Pancreas (tissue), 10 donors: ENCODE results near the gene ACSL1. TPM values are rescaled to one million over a fixed set of nuclear protein-coding genes. Genes with fewer than 3 reads are reported as not detected.

Experiments
- ATAC-seq, 4 donors: fragments of 200-7000 bp; cut with Tn5 transposase; one replicate each; pipeline versions ENCODE4 v1.8.0 to v1.9.1; 2020; ENCODE audit warnings: mild to moderate bottlenecking in 4 of 4, moderate library complexity in 4 of 4
- DNase-seq, 6 donors: peaks; one replicate each; pipeline ENCODE4 v3.0.0-alpha.2; 2020
- FAIRE-seq: peaks from 2 replicates; lab custom pipeline; 2012; peaks lifted over from hg19 to GRCh38; lab: Jason Lieb, UNC
- H3K27ac ChIP-seq, 4 donors: fragments of 200-600 bp; sonication (generic); 1 replicate in 3 of 4; 2 replicates in 1 of 4; pipeline versions ENCODE4 v1.5.0 to v1.8.0; 2020
- H3K27me3 ChIP-seq, 4 donors: fragments of 200-600 bp; one replicate each; pipeline ENCODE4 v1.8.0; 2021
- H3K36me3 ChIP-seq, 3 donors: fragments of 200-600 bp; sonication (generic) in 1 of 3; one replicate each; pipeline versions ENCODE4 v1.5.0 to v1.8.0; 2020 to 2021
- H3K4me1 ChIP-seq, 3 donors: fragments of 200-600 bp; one replicate each; pipeline ENCODE4 v1.8.0; 2021
- H3K4me3 ChIP-seq, 4 donors: fragments of 200-600 bp; sonication (generic) in 2 of 4; one replicate each; pipeline versions ENCODE4 v1.5.0 to v1.8.0; 2020 to 2021
- H3K9me3 ChIP-seq, 4 donors: fragments of 200-600 bp; one replicate each; pipeline ENCODE4 v1.8.0; 2021
- CTCF ChIP-seq, 4 donors: fragments of 200-600 bp; sonication (generic) in 3 of 4; IDR thresholded peaks; one replicate each; pipeline versions ENCODE4 v1.5.0 to v1.8.0; 2021; ENCODE audit warnings: antibody characterized with exemption in 4 of 4
- WGBS, 2 donors: extraction: QIAGEN DNeasy Blood & Tissue Kit; methylation state at CpG; one replicate each; pipeline ENCODE4 v1.1.7; 2013; 5-methylcytosine and 5-hydroxymethylcytosine counted together
- intact Hi-C, 3 donors: fragments of 100-400 bp; cut with DNase I; formaldehyde crosslinking; loops; one replicate each; pipeline versions ENCODE4 v1.11.1 to v1.14.2; 2022
- polyA plus RNA-seq, 2 donors: library from polyadenylated mRNA; stranded (reverse); fragments of 200-250 nt; gene quantifications; one replicate each; pipeline ENCODE4 v1.2.3, GENCODE V29; 2013
- total RNA-seq, 6 donors: library from RNA; stranded (reverse); fragmentation: NEBNext Ultra II Directional in 4 of 6; extraction: Animal tissue kit (Norgen Biotek cat#: 25700) in 4 of 6; gene quantifications; one replicate each; pipeline versions ENCODE4 v1.2.1 to v1.2.4, GENCODE V29; 2021 to 2023
- donor health status: healthy with polysubstance abuse.
- donor health status: DM: no; HTN: no; CAD: no; lungs with moderate emphysema.
- donor health status: DM: no; HTN: no; CAD: no.
- donor health status: control.
- donor health status: control.
- donor health status: Bipolar disorder and iron deficiency.
- donor health status: DM: yes; HTN: yes; CAD: no.
- donor health status: DM: no; HTN: no; CAD: no.
- donor health status: DM: no; HTN: no; CAD: no.
- donor health status: DM: yes; HTN: yes; CAD: no.

ACSL1 gene
- total and polyA plus RNA-seq, 8 donors = 16.0 to 39.4 (median 20.9) TPM

- TF ChIP-seq CTCF (IDR thresholded peaks at IDR 0.05) = no peak
- 1% methylated on average over 69 of the region's 69 CpGs for WGBS, 2 donors
- H3K4me1 ChIP-seq = peaks cover 0 to 5% (median 3%) of the 10 kb centered on the region in 3 donors
- H3K27me3 ChIP-seq = no peaks in the 10 kb centered on the region
- no peaks in the 10 kb centered on the region for H3K9me3 ChIP-seq
- intact Hi-C loops = no loop called here
- DNase-seq (peak; percentile 96 to 99 (median 98)), FAIRE-seq (peak; percentile 41), ATAC-seq (peak; percentile 96 to 99 (median 98))
- H3K36me3 ChIP-seq = no peaks in the 10 kb centered on the region
- H3K27ac ChIP-seq = peak within 1 kb of the TSS; percentile 19 to 66 (median 58)
- H3K4me3 ChIP-seq = peak within 1 kb of the TSS; percentile 55 to 90 (median 75)
These were observed 91.9 kb downstream of the ACSL1 start, which contains the start of gene CENPU for GRCh38 chr4:184733654-184734524. CENPU (minus strand) TSS chr4:184734096; CDS start chr4:184734062, 34 bp downstream.

- 61 to 64% methylated on average over 4 of the region's 4 CpGs for WGBS, 2 donors
- no peaks in the 10 kb centered on the region for H3K27me3 ChIP-seq
- no peaks in the 10 kb centered on the region for H3K36me3 ChIP-seq
- FAIRE-seq (no peak), ATAC-seq (no peak), DNase-seq (no peak)
- peaks cover 0 to 5% (median 3%) of the 10 kb centered on the region in 3 donors for H3K4me1 ChIP-seq
- H3K9me3 ChIP-seq = no peaks in the 10 kb centered on the region
- H3K4me3 ChIP-seq = no peak overlapping the region
- H3K27ac ChIP-seq = no peak overlapping the region
- intact Hi-C loops = no loop called here
- TF ChIP-seq CTCF (IDR thresholded peaks at IDR 0.05) = no peak
These were observed 93.6 kb downstream of the ACSL1 start for GRCh38 chr4:184732126-184732525.

- intact Hi-C loops = no loop called here
- FAIRE-seq (no peak), ATAC-seq (no peak), DNase-seq (no peak)
- Histone ChIP-seq H3K27ac (no peak overlapping the region), H3K4me1 (peaks cover 0 to 5% (median 3%) of the 10 kb centered on the region in 3 donors), H3K4me3 (no peak overlapping the region), H3K36me3 (no peaks in the 10 kb centered on the region), H3K9me3 (no peaks in the 10 kb centered on the region), H3K27me3 (no peaks in the 10 kb centered on the region)
- no peak for TF ChIP-seq CTCF (IDR thresholded peaks at IDR 0.05)
- WGBS, 2 donors = 71 to 75% methylated on average over 6 of the region's 6 CpGs
These were observed 94.7 kb downstream of the ACSL1 start for GRCh38 chr4:184731056-184731455.

GRCh38 chr4:184729946-184730345 lies 95.8 kb downstream of the ACSL1 start:
- Histone ChIP-seq H3K27me3 (no peaks in the 10 kb centered on the region), H3K4me3 (no peak overlapping the region), H3K9me3 (no peaks in the 10 kb centered on the region), H3K36me3 (no peaks in the 10 kb centered on the region), H3K4me1 (peaks cover 0 to 4% (median 1%) of the 10 kb centered on the region in 3 donors), H3K27ac (no peak overlapping the region)
- WGBS, 2 donors = 79 to 89% methylated on average over 5 of the region's 5 CpGs
- FAIRE-seq (no peak), DNase-seq (no peak), ATAC-seq (no peak)
- intact Hi-C loops = no loop called here
- TF ChIP-seq CTCF (IDR thresholded peaks at IDR 0.05) = no peak

GRCh38 chr4:184728858-184729257 lies 96.9 kb downstream of the ACSL1 start:
- DNase-seq (no peak), FAIRE-seq (no peak), ATAC-seq (no peak)
- 82 to 89% methylated on average over 2 of the region's 2 CpGs for WGBS, 2 donors
- Histone ChIP-seq H3K27ac (no peak overlapping the region), H3K4me1 (no peaks in the 10 kb centered on the region), H3K4me3 (no peak overlapping the region), H3K27me3 (no peaks in the 10 kb centered on the region), H3K9me3 (no peaks in the 10 kb centered on the region), H3K36me3 (no peaks in the 10 kb centered on the region)
- intact Hi-C loops = no loop called here
- no peak for TF ChIP-seq CTCF (IDR thresholded peaks at IDR 0.05)
